Body of pancreas (tissue), 4 donors: Measurements from ENCODE around the gene KREMEN1.

ENCODE experiments used
- POLR2A ChIP-seq, 3 donors: fragments of 450-650 bp; IDR thresholded peaks; one replicate each; pipeline ENCODE4 v1.6.1; 2016; ENCODE audit warnings: antibody characterized with exemption in 3 of 3, mild to moderate bottlenecking in 2 of 3
- TF ChIP-seq, protein P1 (sequence below), 7 experiments: fragments of 450-650 bp in 4 of 7; fragments of 200-600 bp in 3 of 7; sonication (generic) in 3 of 7; IDR thresholded peaks; one replicate each; pipeline ENCODE4 v1.5.1; 2016 to 2019; ENCODE audit warnings: antibody characterized with exemption in 7 of 7

DNA sequence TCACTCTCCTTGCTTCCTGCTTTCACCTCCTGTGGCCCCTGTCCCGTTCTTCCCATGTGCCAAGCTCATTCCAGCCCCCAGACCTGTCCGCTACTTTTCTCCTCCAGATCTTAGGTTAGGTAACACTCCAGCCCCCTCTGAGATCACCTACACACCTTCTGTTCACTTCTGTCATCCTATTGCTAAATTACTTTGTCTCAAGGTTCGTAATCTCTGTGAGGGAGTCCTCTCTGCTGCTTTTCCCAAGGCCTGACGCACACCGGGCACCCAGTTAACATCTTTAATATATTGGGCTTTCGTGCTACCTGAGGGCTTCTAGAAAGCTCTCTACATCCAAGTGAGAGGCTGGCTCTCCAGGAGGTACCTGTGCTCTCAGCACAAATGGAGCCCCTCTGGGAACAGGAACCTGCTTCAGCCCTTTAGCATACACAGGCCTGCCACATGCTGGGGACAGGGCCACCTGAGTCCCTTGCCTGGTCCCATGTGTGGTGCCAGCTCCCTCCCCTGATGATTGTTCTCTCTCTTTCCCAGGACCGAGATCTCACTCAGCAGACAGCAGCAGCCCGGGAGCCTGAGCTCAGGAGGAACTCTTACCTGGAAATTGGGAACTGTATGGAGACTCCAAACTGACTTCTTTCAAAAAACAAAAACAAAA, 19.7 kb upstream of the KREMEN1 start:
- no peak for TF ChIP-seq POLR2A (IDR thresholded peaks at IDR 0.05)
- TF ChIP-seq, protein P1, sequence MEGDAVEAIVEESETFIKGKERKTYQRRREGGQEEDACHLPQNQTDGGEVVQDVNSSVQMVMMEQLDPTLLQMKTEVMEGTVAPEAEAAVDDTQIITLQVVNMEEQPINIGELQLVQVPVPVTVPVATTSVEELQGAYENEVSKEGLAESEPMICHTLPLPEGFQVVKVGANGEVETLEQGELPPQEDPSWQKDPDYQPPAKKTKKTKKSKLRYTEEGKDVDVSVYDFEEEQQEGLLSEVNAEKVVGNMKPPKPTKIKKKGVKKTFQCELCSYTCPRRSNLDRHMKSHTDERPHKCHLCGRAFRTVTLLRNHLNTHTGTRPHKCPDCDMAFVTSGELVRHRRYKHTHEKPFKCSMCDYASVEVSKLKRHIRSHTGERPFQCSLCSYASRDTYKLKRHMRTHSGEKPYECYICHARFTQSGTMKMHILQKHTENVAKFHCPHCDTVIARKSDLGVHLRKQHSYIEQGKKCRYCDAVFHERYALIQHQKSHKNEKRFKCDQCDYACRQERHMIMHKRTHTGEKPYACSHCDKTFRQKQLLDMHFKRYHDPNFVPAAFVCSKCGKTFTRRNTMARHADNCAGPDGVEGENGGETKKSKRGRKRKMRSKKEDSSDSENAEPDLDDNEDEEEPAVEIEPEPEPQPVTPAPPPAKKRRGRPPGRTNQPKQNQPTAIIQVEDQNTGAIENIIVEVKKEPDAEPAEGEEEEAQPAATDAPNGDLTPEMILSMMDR (IDR thresholded peaks at IDR 0.05): no peak
